Activated CD8-positive, alpha-beta memory T cell treated with anti-CD3 and anti-CD28 coated beads for 4 hours (primary cell): ENCODE results near the gene NAT9.

Source experiments
- DNase-seq, 2 donors: peaks; one replicate each; pipeline ENCODE4 v3.0.0-alpha.2; 2020; ENCODE audit warnings: low read depth in 2 of 2

The NAT9 gene, protein sequence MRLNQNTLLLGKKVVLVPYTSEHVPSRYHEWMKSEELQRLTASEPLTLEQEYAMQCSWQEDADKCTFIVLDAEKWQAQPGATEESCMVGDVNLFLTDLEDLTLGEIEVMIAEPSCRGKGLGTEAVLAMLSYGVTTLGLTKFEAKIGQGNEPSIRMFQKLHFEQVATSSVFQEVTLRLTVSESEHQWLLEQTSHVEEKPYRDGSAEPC

DNA sequence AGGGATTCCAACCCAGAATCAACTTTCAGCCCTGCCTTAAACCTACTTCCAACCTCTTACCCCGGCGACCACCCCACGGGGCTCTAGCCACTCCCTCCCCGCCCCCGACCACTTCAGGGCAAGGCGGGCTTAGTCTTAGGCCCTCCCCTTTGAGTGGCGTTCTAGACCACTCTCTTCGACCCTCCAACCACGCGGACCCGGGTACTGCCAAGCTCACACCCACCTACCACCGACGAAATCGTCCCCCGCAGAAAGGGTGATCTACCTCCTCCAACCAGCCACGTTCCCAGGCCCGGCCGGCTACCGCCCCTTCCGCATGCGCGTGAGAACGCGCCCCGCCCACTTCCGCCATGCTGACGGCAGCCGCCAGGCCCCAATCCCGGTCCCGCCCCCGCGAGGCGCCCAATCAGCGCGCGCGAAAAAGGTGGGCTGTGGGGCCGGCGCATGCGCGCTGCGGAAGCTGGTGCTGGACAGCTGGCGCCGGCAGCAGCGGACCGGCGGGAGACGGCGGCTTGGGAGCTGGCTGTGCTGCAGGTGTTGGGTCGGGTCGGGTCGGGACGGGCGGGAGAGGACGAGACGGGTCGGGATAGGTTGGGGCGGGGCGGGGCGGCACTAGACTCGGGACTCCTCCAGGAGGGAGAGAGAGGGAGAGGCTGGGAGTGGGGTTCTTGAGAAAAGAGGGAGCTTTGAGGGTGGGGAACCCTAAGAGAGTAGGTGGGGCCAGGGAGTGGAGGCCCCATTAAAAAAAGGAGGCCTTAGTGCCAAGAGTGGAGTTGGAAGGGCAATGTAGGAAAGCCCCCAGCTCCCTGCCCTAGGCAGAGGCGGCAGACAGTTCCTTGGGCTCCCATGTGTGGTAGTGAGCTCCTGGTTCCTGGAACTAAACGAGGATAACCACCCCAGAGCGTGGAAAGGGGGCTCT, at the start of gene NAT9:
Gene NAT9 (minus strand): TSS at position 302 of the 919 bp plus-strand sequence. CDS start 647 bp downstream, outside the sequence.
- peak; percentile 97 to 98 for DNase-seq

DNA sequence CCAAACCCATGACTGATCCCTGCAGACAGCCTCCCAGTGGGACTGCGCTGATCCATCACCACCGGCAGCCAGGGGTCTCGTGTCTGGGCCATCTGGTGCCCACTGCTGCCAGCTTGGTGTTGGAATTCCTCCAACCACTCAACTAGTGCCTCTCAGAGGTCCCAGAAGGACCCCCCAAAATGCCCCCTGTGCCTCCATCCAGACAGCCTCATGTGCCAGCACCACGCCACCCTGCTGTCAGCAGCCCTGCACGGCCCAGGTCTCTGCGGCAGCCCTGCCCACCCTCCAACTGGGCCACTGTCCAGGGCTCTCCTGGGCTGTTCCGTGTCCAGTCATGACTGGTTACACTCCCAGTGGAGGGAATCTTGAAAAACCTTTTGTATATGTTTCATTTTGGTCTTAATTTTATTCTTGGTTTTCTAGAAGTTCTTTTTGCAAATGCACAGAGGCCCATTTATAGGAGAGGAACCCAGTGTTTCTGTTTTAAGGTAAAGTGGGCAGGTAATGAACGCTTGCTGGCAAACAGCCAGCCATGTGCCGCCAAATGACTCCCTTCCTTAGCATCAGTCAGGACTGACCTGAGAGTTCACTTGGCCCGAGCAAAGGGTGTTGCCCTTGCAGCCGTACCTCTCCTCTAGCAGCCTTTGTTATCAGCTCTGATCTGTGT, 48.9 kb upstream of the NAT9 start:
- no peak for DNase-seq

DNA sequence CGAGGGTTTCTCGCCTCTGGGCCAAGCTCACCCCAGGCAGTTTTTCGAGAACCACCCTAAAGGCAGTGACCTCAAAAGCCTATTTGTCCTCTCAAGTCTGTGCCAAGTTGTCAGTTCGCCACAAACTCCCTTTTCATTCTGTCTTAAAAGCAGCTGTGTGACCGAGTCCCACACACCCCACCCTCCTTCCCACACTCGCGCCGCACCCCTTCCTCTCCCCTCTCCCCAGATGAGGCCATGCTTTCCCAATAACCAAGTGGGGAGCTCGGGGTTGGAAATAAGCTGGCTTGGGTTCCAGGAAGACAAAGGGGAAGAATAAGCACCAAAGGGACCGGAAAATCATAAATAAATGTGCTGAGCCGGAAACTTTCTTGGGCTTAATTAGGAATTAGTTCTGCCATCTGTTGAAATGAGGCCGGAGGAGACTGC, 46.8 kb upstream of the NAT9 start:
- DNase-seq = no peak

DNA sequence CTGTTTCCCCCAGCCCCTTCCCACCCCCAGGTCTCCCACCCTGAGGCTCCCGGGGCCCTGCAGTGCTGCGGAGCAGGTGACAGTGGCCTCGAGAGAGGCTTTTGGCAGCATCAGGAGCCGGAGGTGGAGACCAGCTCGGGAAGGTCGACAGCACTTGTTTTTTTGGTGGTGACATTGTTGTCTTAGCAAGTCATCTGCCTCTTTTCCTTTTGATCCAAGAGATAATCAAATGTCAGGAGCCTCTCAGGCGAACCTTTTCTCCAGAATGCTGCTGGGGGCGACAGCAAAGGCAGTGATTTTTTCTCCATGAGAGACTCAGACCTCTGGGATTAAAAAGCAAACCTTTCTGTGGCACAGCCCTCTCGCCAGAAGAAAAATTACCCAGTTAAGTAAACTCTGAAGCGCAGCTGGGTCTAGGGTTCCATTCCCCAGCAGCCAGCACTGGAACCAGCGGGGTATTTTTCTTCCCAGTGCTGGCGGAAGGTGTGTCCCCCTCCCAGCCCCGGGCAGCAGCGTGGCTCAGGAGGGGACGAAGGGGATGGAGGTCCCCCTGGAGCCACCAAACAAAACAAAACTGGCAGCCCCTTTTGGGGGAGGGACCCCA, 46.3 kb upstream of the NAT9 start:
- no peak for DNase-seq

DNA sequence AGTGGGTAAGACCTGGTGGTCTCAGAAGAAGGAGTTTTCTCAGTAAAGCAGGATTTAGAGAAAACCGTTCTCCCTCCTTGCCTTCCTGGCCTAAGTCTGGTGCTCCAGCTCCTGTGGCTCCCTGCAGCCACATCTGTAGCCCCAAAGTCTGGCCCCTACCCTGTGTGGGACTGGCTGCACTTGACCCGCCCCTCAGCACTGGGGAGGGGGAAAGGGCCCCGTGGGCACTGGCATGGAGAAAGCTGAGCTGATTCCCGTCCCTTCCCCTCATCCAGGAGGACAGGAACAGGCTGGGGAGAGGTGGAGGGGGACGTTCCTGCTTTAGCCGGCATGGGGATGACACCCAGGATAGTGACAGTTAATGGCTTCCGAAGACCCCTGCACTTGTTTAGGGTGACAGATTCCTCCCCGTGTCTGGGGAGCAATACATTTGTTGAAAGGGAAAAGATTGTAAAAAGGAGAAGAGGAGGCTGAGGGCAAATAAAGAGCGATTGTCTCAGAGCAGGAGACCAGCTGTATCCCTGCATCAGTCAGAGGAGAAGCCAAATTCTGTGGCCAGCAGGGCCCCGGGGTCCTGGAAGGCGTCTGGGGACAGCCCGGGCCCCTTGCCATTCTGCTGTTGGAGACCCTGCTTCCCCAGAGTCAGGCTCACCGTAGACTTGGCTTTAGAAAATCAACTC, 45.6 kb upstream of the NAT9 start:
- no peak for DNase-seq

DNA sequence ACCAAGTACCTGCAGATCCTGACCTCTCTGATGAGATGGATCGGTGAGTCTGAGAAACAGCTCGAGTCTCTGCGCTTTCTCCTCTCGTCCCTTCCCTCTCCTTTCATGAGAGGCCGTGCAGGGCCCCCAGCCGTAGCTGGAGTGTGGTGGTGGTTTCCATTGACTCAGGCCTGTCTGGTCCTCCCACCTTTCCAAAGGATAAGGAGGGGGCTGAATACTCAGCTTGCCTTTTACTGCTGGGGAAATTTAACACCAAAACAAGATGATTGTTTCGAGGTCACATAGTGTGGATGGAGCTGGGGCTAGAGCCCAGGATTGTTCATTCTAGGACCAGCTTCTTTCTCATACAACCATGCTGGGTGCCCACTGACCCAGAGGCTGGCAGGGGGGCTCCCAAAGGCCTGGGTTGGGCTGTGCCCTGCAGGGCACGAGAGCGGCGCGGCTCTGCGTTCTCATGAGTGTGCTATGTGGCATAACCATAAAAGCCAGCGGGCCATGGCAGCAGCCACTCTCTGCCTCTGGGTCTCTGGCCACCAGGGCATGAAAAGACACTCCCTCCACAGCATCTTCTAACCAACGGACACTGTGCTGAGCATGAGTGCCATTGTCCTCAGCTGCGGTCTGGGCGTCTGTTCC, 43.8 kb upstream of the NAT9 start:
- no peak for DNase-seq

DNA sequence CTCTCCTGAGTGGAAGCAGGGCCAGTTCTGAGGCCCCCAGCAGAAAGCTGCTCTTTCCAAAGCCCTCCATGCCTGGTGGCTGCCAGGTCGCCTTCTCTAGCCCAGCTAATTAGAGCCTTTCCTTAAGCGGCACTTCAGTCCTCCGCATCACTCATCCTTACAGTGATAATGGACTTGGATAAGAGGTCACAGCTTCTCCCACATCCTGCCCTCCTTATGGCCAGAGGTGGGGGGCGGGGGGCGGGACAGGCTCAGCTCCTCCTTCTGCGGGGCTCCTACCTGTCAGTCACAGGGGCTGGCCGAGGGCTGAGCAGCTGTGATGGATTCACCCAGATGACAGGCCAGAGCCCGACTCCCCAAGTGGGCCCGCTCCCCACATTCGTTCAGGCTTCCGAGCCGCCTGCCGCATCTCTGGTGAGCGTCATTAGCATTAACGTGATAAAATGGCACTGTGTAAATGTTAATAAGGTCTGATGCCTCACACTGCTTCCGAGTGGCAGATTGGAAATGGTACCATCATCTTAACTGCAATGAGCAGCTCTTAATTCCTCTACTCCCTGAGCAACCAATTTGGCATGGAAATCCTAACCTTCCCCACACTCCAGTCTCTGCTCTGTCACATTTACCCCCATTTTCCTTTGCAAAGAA, 42.3 kb upstream of the NAT9 start:
- DNase-seq = no peak

DNA sequence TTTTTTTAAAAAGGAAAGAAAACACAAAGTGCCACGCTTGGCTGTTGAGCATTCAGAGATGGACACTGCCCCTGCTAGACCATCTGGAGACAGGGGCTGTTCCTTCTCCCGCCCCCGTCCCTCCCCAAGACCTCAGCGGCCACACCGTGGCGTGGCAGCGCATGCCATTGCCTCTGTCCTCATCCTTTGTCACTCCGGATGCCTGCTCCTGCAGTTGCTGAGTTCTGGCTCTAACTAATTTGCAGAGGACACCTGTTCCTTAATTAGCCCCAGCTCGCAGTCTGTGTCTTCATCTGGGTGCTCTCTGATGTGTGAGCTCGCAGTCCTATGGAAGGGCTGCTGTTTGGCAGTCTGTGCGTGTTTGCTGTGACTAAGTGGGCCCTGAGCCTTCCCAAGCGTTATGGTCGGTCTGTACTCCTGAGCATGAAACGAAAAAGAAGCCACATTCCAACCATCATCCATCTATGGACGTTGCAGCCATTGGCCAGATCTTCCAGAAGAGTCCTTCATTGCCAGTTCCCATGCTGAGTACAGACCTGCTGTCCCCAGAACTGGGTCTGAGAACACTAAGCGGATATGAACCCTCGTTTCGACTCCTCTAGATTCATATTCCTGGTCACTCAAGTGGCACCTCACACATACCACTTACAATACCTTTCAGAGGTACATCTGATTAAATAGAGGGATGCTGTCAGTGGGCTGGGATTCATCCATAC, 40.9 kb upstream of the NAT9 start:
- no peak for DNase-seq

DNA sequence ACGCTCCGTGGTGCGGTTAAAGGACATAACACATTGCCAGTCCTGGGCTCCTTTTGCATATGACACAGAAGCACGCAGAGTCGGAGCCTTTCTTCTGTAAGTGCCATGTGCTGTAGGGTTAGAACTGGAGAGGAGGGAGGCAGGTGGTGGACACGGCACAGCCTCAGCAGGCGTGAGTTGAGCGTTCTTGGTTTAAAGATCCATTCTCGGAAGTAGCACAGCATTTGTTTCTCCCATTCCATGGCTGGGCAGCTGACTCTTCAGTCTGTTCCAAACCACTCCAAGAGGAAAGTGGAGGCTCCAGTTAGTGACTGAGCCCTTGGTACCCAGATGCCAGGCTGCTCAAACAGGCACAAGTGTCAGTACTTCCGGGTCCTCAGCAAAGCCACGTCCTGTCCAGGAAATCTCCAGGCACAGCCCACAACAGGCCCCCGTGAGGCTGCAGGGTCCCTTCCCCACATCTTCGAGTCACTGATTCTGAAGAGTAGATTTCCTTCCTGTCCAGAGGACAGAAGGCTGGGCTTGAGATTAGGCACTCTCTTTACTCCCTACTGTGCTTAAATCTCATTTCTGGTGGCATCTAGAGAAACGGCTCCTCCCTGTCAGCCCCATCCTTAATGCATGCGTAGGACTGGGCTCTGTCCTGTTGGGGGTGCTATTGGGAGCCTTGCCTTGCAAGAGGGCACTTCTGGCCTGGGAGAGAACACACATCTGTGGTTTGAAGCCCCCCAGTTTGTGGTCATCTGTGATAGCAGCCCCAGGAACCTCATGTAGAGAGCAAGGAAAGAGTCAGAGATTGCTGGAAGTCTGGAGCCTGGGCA, 39.6 kb upstream of the NAT9 start:
- DNase-seq = no peak

DNA sequence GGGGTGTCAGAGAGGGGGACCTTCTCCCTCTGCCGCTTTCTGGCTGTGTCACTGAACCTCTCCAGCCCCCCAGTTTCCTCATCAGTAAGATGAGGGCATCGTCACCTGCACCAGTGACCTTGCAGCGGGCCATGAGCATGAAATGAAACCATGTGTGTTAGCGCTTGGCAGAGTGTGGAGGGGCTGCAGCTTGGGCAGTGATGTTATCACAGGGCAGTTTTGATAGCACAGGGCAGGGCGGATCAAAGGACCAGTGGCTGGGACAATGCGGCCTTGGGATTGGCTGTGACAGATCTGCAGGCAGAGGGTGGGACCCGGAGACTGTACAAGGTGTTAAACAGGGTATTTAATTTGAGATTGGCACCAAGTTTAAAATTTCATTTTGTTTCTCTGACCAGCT, 38.9 kb upstream of the NAT9 start:
- DNase-seq = no peak

DNA sequence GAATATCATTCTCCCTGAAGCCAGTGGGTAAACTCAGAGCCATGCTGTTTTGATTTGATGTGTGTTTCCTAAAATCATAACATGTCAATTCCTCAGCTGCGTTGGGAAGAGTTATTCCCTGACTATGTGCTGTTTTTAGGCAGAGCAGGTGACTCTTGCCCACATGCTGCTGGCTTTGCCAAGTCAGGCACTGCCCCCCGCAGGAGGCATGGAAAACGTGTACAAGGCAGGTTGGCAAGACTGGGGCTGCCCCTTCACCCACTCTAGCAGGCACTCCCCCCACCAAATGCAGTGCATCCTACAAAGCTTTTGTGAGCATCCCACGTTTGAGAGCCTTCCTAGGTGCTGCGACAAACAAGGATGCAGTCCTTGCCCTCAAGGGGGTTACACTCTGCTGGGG, 38.3 kb upstream of the NAT9 start:
- DNase-seq = no peak

DNA sequence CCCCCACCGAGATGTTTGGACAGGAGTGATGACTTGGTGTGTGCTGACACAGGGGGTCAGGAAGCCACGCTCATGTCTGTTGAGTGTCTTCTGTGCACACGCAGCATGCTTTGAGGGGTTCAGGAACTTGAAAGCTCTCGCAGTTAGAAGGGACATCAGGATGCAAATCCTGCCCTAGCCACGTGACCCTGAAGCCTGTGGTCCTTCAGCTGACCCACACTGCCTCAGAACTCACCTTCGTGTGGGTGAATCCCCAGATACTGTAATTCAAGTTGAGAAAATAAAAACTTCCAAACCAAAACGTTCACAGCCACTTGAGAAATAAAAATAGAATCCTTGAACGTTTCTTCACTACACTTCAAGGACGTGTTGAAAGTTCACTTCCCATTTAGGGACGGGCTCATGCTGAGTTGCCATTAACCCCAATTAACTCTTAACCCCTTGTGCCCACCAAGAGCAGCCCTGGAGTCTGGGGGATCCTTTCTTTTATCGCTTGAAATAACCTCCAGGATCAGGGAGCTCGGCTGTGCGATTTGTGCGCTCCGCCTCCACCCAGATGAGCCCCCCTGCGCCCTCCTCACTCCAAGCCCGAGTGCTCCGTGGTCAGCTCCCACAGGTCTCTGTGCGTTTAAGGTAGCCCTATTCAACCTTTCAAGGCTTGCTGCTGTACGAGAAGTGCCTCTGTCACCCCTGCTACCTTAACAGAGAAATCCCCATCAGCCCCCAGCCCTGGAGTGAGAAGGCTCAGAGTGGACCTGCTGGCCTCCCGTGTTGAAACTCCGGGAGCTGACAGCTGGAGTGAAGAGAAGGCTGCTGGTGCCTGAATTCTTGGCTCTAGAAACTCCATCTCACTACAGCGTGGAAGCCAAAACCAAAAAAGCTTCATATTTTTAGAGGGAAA, 36.2 kb upstream of the NAT9 start:
- DNase-seq = no peak

DNA sequence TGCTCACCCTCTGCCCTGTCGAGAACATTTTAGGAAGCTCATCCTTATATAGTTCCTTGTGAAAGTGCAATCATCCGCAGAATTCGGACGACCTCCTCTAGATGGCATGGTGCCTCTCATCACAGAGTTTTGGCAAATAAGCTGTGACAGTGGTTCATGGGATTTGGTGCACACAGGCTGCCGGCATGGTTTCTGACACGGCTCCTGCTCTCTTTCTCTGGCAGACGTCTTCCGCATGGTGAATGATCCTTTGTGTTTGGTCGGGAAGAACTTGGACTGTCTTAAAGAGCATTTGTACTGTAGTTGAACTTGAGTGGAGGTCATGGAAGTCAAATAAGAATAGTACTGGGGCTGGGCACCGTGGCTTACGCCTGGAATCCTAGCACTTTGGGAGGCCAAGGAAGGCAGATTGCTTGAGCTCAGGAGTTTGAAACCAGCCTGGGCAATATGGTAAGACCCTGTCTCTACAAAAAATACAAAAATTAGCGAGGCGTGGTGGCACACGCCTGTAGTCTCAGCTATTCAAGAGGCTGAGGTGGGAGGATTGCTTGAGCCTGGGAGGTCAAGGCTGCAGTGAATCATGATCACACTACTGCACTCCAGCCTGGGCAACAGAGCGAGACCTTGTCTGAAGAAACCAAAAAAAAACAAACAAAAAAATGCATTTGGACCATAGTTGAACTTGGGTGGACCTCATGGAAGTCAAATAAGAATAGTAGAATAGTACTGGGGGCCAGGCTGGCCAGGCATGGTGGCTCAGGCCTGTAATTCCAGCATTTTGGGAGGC, 34.7 kb upstream of the NAT9 start:
- no peak for DNase-seq

DNA sequence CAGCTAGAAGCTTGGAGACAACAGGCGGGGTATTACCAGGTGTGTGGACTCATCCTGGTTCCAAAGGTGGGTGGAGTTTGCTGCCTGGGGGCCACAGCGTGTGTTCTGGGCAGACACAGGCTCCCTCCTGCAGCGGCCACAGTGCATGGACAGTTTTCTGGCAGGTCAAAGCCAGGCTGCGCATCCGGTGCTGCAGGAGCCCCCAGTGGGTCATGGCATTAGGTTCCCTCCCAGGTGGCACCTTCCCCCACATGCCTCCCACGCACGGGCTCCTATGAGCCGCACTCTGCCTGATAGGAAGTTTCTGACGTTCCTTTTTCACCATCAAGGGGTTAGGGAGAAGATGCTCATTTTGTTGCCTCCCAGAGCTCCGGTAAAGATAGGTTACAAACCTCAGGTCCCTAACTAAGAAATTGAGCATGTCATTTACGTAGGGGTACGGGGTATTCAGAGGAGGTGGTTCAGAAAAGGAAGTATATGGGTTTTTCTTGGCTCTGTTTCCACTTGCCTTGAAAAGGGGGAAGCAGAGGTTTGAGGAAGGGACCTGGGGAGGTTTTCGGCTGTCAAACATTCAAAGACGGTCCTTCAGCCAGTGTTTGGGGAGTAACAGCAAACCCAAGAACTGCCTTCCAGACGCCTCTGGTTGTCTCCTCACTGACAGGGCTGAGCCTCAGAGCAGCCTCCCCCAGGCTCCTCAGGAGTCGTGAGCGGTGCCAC, 32.7 kb upstream of the NAT9 start:
- DNase-seq = no peak

DNA sequence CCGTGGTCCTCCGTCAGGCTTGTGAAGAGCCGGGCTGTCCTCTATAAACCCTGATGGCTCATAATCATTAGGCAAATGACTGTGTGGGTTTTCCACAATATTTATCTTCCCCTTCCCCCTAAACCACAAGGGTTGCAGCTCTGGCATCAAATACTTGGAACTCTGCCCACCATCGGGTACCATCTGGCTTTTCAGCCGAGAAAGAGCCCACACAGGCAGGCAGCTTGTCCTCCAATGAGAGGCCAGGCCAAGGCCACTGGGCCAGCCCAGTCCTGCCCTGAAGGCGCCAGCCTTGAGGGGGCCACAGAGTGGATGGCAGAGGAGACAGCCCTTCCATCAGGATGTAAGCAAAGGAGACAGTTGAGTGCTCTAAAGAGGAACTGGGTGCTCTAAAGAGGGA, 31.8 kb upstream of the NAT9 start:
- no peak for DNase-seq

DNA sequence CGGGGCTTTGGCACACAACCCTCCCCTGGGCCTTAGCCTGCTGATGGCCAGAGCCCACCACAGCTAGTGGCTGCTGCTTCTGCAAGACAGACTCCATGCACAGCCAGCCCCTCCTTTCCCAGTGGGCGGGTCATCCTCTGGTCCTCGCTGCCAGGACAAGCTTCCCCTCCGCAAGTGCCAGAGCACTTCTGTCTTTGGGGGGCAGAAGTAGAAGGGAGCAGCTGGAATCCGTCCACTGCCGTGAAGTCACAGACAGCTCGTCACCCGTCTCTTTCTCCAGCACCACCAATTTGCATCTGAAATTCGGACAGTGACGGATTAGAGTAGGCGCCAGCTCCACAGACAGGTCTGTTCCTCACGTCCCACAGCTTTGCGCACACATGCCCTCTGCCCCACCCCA, 31.3 kb upstream of the NAT9 start:
- DNase-seq = no peak

DNA sequence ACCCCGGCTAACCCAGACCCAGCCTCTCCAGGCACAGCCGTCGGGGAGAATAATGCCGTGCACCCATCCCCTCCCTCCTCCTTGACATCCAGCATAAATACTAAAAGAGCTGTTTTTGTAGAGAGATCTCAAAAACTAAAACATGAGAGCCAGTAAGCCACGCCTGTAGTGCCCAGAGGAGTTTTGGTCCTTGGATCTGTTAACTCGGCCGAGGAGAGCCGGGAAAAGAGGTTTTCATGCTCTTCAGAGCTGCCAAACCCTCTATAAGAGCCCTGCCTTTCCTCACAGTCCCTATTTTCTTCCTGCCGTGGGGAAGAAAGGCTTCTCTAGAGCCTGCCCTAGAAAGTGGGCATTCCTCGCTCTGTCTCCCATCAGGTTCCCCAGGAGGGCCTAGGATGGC, 30.2 kb upstream of the NAT9 start:
- no peak for DNase-seq
